ENCODE data around the gene NKX2-8. TPM values are rescaled to one million over a fixed set of nuclear protein-coding genes. Genes with fewer than 3 reads are reported as not detected.

NKX2-8 gene
- polyA plus RNA-seq, 1 donor (not counting 4 experiments of a cell fraction or from before 2014, with no cell fraction given): 0.07 TPM

GRCh38 chr14:36580856-36581831 lies 1.3 kb downstream of the NKX2-8 start:
- no peaks in the 10 kb centered on the region for H3K9me3 ChIP-seq (ENCODE audit: control insufficient read depth, low read depth, low read length)
- H3K27me3 ChIP-seq (ENCODE audit: control insufficient read depth, extremely low read depth, insufficient read depth, low read length): peaks cover 26% of the 10 kb centered on the region
- no peaks in the 10 kb centered on the region for H3K79me2 ChIP-seq (ENCODE audit: control insufficient read depth, insufficient read depth, low read length)
- dilution Hi-C loops (cut with MboI; ENCODE audit: extremely low pct_ligation_motif_present, low sequenced_read_pairs): no loop called here
- H4K20me1 ChIP-seq (ENCODE audit: control insufficient read depth, extremely low read depth, insufficient read depth, low read length): no peaks in the 10 kb centered on the region
- H3K9me1 ChIP-seq (ENCODE audit: control insufficient read depth, extremely low read depth, insufficient read depth, low read length): no peaks in the 10 kb centered on the region
- H3K4me3 ChIP-seq (ENCODE audit: control insufficient read depth in 2 of 3, extremely low read depth in 1 of 3, insufficient read depth in 2 of 3, low read depth in 1 of 3, low read length in 3 of 3): peak overlapping the region; percentile 60 to 71 (median 71)
- FAIRE-seq (no peak), DNase-seq (ENCODE audit: low read depth, low spot score) (peak; percentile 19)
- H3K4me1 ChIP-seq (ENCODE audit: control insufficient read depth, extremely low read depth, insufficient read depth, low read length): peaks cover 2% of the 10 kb centered on the region
- H3K4me2 ChIP-seq (ENCODE audit: control insufficient read depth, extremely low read depth, insufficient read depth, low read depth, low read length): peak overlapping the region; percentile 85
- peak overlapping the region; percentile 92 for H2AFZ ChIP-seq (ENCODE audit: control insufficient read depth, low read length)
- no peak overlapping the region for H3K9ac ChIP-seq (ENCODE audit: control insufficient read depth, extremely low read depth, insufficient read depth, low read length)
- H3K27ac ChIP-seq (ENCODE audit: control insufficient read depth, insufficient read depth, low read length): no peak overlapping the region
- no peaks in the 10 kb centered on the region for H3K36me3 ChIP-seq (ENCODE audit: control insufficient read depth in 2 of 2, extremely low read depth in 1 of 2, insufficient read depth in 2 of 2, low read length in 2 of 2)
- TF ChIP-seq EZH2 (IDR thresholded peaks at IDR 0.05; ENCODE audit: low read length): peak; percentile 49
- no peak for TF ChIP-seq CTCF (optimal IDR thresholded peaks at IDR 0.05 in 1 of 3, IDR thresholded peaks at IDR 0.05 in 1 of 3, conservative IDR thresholded peaks at IDR 0.05 in 1 of 3; ENCODE audit: extremely low read depth in 1 of 3, insufficient read depth in 2 of 3, low read length in 3 of 3)

GRCh38 chr14:36580141-36580855 lies 2.1 kb downstream of the NKX2-8 start:
- no peaks in the 10 kb centered on the region for H4K20me1 ChIP-seq (ENCODE audit: control insufficient read depth, extremely low read depth, insufficient read depth, low read length)
- peak overlapping the region; percentile 85 for H3K4me2 ChIP-seq (ENCODE audit: control insufficient read depth, extremely low read depth, insufficient read depth, low read depth, low read length)
- DNase-seq (ENCODE audit: low read depth, low spot score) (no peak), FAIRE-seq (no peak)
- no peak overlapping the region for H3K9ac ChIP-seq (ENCODE audit: control insufficient read depth, extremely low read depth, insufficient read depth, low read length)
- no peaks in the 10 kb centered on the region for H3K9me1 ChIP-seq (ENCODE audit: control insufficient read depth, extremely low read depth, insufficient read depth, low read length)
- peaks cover 2% of the 10 kb centered on the region for H3K4me1 ChIP-seq (ENCODE audit: control insufficient read depth, extremely low read depth, insufficient read depth, low read length)
- TF ChIP-seq EZH2 (IDR thresholded peaks at IDR 0.05; ENCODE audit: low read length) (no peak), CTCF (optimal IDR thresholded peaks at IDR 0.05 in 1 of 3, IDR thresholded peaks at IDR 0.05 in 1 of 3, conservative IDR thresholded peaks at IDR 0.05 in 1 of 3; ENCODE audit: extremely low read depth in 1 of 3, insufficient read depth in 2 of 3, low read length in 3 of 3) (no peak)
- H3K79me2 ChIP-seq (ENCODE audit: control insufficient read depth, insufficient read depth, low read length): no peaks in the 10 kb centered on the region
- peak overlapping the region in 1 of 3 experiments; percentile 71 for H3K4me3 ChIP-seq (ENCODE audit: control insufficient read depth in 2 of 3, extremely low read depth in 1 of 3, insufficient read depth in 2 of 3, low read depth in 1 of 3, low read length in 3 of 3)
- H3K27ac ChIP-seq (ENCODE audit: control insufficient read depth, insufficient read depth, low read length): no peak overlapping the region
- peak overlapping the region; percentile 92 for H2AFZ ChIP-seq (ENCODE audit: control insufficient read depth, low read length)
- H3K27me3 ChIP-seq (ENCODE audit: control insufficient read depth, extremely low read depth, insufficient read depth, low read length): peaks cover 30% of the 10 kb centered on the region
- H3K36me3 ChIP-seq (ENCODE audit: control insufficient read depth in 2 of 2, extremely low read depth in 1 of 2, insufficient read depth in 2 of 2, low read length in 2 of 2): no peaks in the 10 kb centered on the region
- dilution Hi-C loops (cut with MboI; ENCODE audit: extremely low pct_ligation_motif_present, low sequenced_read_pairs): no loop called here
- no peaks in the 10 kb centered on the region for H3K9me3 ChIP-seq (ENCODE audit: control insufficient read depth, low read depth, low read length)

Measured in keratinocyte (primary cell).